Measurements from ENCODE around the gene IL33.

IL33 gene

GRCh38 chr9:6226696-6227095 is 11.1 kb downstream of the IL33 start:
- ATAC-seq (replicated peaks): no peak
- Mint-ChIP-seq H3K36me3 (ENCODE audit: insufficient read depth) (no peaks in the 10 kb centered on the region), H3K9me3 (no peaks in the 10 kb centered on the region), H3K4me1 (ENCODE audit: low read depth in 2 of 2) (no peaks in the 10 kb centered on the region), H3K4me3 (no peak overlapping the region), H3K27me3 (peaks cover 19 to 21% of the 10 kb centered on the region in 2 donors), H3K27ac (no peak overlapping the region)
- DNase-seq: no peak

GRCh38 chr9:6229186-6229585 is 13.6 kb downstream of the IL33 start:
- Mint-ChIP-seq H3K27me3 (peaks cover 19 to 21% of the 10 kb centered on the region in 2 donors), H3K9me3 (no peaks in the 10 kb centered on the region), H3K4me1 (ENCODE audit: low read depth in 2 of 2) (no peaks in the 10 kb centered on the region), H3K36me3 (ENCODE audit: insufficient read depth) (no peaks in the 10 kb centered on the region), H3K27ac (no peak overlapping the region), H3K4me3 (no peak overlapping the region)
- DNase-seq: no peak
- no peak for ATAC-seq (replicated peaks)

- Mint-ChIP-seq H3K27ac (no peak overlapping the region), H3K27me3 (peaks cover 19 to 20% of the 10 kb centered on the region in 2 donors), H3K4me3 (no peak overlapping the region), H3K9me3 (no peaks in the 10 kb centered on the region), H3K4me1 (ENCODE audit: low read depth in 2 of 2) (no peaks in the 10 kb centered on the region), H3K36me3 (ENCODE audit: insufficient read depth) (no peaks in the 10 kb centered on the region)
- DNase-seq: no peak
- ATAC-seq (replicated peaks): no peak
Measured at GRCh38 chr9:6229619-6230018, 14.0 kb downstream of the IL33 start.

- Mint-ChIP-seq H3K9me3 (no peaks in the 10 kb centered on the region), H3K4me3 (no peak overlapping the region), H3K27me3 (peaks cover 14 to 15% of the 10 kb centered on the region in 2 donors), H3K27ac (no peak overlapping the region), H3K4me1 (ENCODE audit: low read depth in 2 of 2) (no peaks in the 10 kb centered on the region), H3K36me3 (ENCODE audit: insufficient read depth) (no peaks in the 10 kb centered on the region)
- DNase-seq: no peak
- ATAC-seq (replicated peaks): no peak
Measured at GRCh38 chr9:6230037-6230780, 14.6 kb downstream of the IL33 start.

GRCh38 chr9:6232336-6232945 is 16.8 kb downstream of the IL33 start:
- Mint-ChIP-seq H3K27me3 (peaks cover 0 to 2% of the 10 kb centered on the region in 2 donors), H3K27ac (no peak overlapping the region), H3K9me3 (no peaks in the 10 kb centered on the region), H3K36me3 (ENCODE audit: insufficient read depth) (no peaks in the 10 kb centered on the region), H3K4me1 (ENCODE audit: low read depth in 2 of 2) (no peaks in the 10 kb centered on the region), H3K4me3 (no peak overlapping the region)
- DNase-seq: no peak
- no peak for ATAC-seq (replicated peaks)

- H3K27ac Mint-ChIP-seq: no peak overlapping the region
- DNase-seq: no peak
- no peaks in the 10 kb centered on the region for H3K4me1 Mint-ChIP-seq (ENCODE audit: low read depth in 2 of 2)
- no peaks in the 10 kb centered on the region for H3K27me3 Mint-ChIP-seq
- ATAC-seq (replicated peaks): no peak
- no peak overlapping the region for H3K4me3 Mint-ChIP-seq
- H3K36me3 Mint-ChIP-seq (ENCODE audit: insufficient read depth): no peaks in the 10 kb centered on the region
- no peaks in the 10 kb centered on the region for H3K9me3 Mint-ChIP-seq
Measured at GRCh38 chr9:6234014-6234413, 18.4 kb downstream of the IL33 start.

- no peak for DNase-seq
- Mint-ChIP-seq H3K4me1 (ENCODE audit: low read depth in 2 of 2) (no peaks in the 10 kb centered on the region), H3K36me3 (ENCODE audit: insufficient read depth) (no peaks in the 10 kb centered on the region), H3K4me3 (no peak overlapping the region), H3K27me3 (peaks cover 9 to 12% of the 10 kb centered on the region in 2 donors), H3K9me3 (no peaks in the 10 kb centered on the region), H3K27ac (no peak overlapping the region)
- no peak for ATAC-seq (replicated peaks)
Measured at GRCh38 chr9:6237267-6237666, 21.7 kb downstream of the IL33 start.

GRCh38 chr9:6239048-6239461 is 23.4 kb downstream of the IL33 start:
- H3K4me3 Mint-ChIP-seq: no peak overlapping the region
- ATAC-seq (replicated peaks) (no peak), DNase-seq (no peak)
- H3K4me1 Mint-ChIP-seq (ENCODE audit: low read depth in 2 of 2): no peaks in the 10 kb centered on the region
- H3K9me3 Mint-ChIP-seq: no peaks in the 10 kb centered on the region
- H3K27ac Mint-ChIP-seq: no peak overlapping the region
- H3K27me3 Mint-ChIP-seq: peaks cover 9 to 12% of the 10 kb centered on the region in 2 donors
- H3K36me3 Mint-ChIP-seq (ENCODE audit: insufficient read depth): no peaks in the 10 kb centered on the region

GRCh38 chr9:6239694-6240093 is 24.1 kb downstream of the IL33 start:
- H3K27ac Mint-ChIP-seq: no peak overlapping the region

GRCh38 chr9:6243746-6244145 is 28.1 kb downstream of the IL33 start:
- Mint-ChIP-seq H3K9me3 (no peaks in the 10 kb centered on the region), H3K4me1 (ENCODE audit: low read depth in 2 of 2) (peaks cover 0 to 2% of the 10 kb centered on the region in 2 donors), H3K4me3 (no peak overlapping the region), H3K36me3 (ENCODE audit: insufficient read depth) (no peaks in the 10 kb centered on the region), H3K27me3 (peaks cover 12 to 20% of the 10 kb centered on the region in 2 donors), H3K27ac (no peak overlapping the region)
- ATAC-seq (replicated peaks) (no peak), DNase-seq (no peak)

More at GRCh38 chr9:6239694-6240093, 24.1 kb downstream of the IL33 start:
- no peak overlapping the region for H3K4me3 Mint-ChIP-seq
- H3K4me1 Mint-ChIP-seq (ENCODE audit: low read depth in 2 of 2): no peaks in the 10 kb centered on the region
- no peaks in the 10 kb centered on the region for H3K9me3 Mint-ChIP-seq
- ATAC-seq (replicated peaks) (no peak), DNase-seq (no peak)
- peaks cover 10 to 12% of the 10 kb centered on the region in 2 donors for H3K27me3 Mint-ChIP-seq
- H3K36me3 Mint-ChIP-seq (ENCODE audit: insufficient read depth): no peaks in the 10 kb centered on the region

GRCh38 chr9:6247266-6247665 is 31.7 kb downstream of the IL33 start:
- DNase-seq (no peak), ATAC-seq (replicated peaks) (no peak)
- Mint-ChIP-seq H3K27me3 (peaks cover 0 to 11% of the 10 kb centered on the region in 2 donors), H3K27ac (no peak overlapping the region), H3K4me1 (ENCODE audit: low read depth in 2 of 2) (peaks cover 0 to 2% of the 10 kb centered on the region in 2 donors), H3K36me3 (ENCODE audit: insufficient read depth) (no peaks in the 10 kb centered on the region), H3K9me3 (no peaks in the 10 kb centered on the region), H3K4me3 (no peak overlapping the region)

- no peak for DNase-seq
- no peak for ATAC-seq (replicated peaks)
- Mint-ChIP-seq H3K27me3 (peaks cover 42 to 43% of the 10 kb centered on the region in 2 donors), H3K4me1 (ENCODE audit: low read depth in 2 of 2) (no peaks in the 10 kb centered on the region), H3K9me3 (no peaks in the 10 kb centered on the region), H3K4me3 (no peak overlapping the region), H3K36me3 (ENCODE audit: insufficient read depth) (no peaks in the 10 kb centered on the region), H3K27ac (no peak overlapping the region)
Measured at GRCh38 chr9:6268826-6269397, 53.3 kb downstream of the IL33 start.

- H3K36me3 Mint-ChIP-seq (ENCODE audit: insufficient read depth): no peaks in the 10 kb centered on the region
- H3K27me3 Mint-ChIP-seq: peaks cover 41 to 43% of the 10 kb centered on the region in 2 donors
- no peaks in the 10 kb centered on the region for H3K9me3 Mint-ChIP-seq
- ATAC-seq (replicated peaks) (no peak), DNase-seq (no peak)
- no peak overlapping the region for H3K27ac Mint-ChIP-seq
- no peaks in the 10 kb centered on the region for H3K4me1 Mint-ChIP-seq (ENCODE audit: low read depth in 2 of 2)
- H3K4me3 Mint-ChIP-seq: no peak overlapping the region
Measured at GRCh38 chr9:6270896-6271295, 55.3 kb downstream of the IL33 start.
